HG03460 (cell line): ENCODE measurements around the gene CREB5.

Source experiments
- ATAC-seq: cut with Tn5 transposase; IDR thresholded peaks from one replicate; pipeline ENCODE4 v1.9.1; 2021; ENCODE audit not compliant: unreplicated experiment

The CREB5 gene

DNA sequence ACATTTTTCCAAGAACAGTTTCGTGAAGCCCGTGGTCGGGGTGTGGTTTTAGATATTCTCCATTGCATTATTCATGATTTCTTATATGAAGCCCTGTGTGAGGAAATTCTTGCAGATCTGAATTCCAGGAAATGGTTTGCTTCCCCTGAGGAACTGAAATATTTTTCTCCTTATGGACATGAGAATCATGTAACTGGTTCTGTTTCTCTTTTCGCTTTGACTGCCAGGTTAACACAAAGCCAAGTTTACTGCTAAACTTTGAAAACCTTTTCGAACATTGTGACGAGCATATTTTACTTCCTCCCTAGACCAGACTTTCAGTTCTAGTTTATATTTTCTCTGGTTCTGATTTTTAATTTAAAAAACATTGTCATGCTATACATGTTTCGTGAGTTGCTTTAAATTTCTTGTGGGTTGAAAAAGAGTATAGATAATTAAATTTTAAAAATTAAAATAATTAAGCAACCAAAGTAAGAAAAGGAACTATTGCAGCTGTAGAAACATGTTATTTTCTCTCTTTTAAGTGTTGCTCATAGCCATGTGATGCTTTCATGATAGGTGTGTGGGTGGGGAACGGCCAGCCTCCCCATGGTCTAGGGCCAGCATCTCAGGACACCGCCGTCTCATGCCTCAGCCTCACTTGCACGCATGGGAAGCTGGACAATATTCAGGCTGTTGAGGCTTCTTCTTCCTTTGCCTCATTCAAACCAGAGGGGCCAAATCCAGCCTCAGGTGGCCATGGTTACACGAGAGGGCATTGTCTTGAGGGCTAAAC lies 97.1 kb downstream of the CREB5 start:
- no peak for ATAC-seq

DNA sequence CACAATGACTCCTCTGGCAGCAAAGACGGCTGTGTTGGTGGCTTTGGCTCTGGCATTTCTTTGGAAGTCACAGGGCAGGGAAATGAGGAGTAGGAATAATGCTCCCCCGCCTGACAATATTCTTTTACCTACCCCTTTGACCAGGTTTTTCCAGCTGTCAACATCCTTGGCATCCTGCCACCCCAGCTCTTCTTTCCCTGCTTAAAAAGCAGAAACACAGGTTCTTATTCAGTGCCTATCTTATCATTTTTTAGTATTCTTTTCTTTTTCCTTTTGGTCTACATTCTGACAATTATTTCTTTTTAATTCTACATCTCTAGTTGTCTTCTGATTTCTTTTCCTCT lies 97.7 kb downstream of the CREB5 start:
- no peak for ATAC-seq

DNA sequence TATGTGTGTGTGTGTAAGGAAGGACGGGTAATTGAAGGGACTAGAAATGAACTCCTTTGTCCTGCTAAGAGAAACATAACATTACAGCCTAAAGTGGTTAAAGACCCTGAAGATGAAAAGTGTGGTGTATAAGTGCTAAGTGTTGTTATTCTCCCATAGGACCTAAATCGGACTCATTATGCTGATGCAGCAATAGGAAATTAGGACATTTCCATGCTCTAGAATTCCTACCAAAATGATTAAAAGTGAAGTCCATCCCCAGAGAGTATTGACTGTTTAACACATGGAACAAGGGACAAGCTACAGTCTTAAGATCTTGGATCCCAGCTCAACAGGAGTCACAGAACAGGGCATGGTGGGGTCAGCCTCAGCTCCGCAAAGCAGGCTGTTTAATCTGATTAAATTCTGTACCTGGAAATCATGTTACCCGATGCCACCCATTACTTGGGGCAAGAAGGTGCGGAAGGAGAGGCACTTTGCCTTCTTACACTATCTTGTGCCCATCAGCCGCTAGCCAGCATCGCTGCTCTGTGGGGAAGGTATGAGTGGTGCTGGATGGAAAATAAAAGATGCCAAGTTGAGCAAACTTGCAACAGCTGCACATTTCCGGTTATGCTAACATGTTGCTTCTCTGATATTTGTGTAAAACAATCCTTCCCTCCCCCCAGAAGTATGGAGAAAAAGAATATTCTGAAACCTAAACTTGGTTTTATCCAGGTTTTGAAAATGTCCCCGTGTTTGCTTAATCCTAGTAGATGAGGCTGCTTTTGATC lies 100.5 kb downstream of the CREB5 start:
- ATAC-seq = no peak

DNA sequence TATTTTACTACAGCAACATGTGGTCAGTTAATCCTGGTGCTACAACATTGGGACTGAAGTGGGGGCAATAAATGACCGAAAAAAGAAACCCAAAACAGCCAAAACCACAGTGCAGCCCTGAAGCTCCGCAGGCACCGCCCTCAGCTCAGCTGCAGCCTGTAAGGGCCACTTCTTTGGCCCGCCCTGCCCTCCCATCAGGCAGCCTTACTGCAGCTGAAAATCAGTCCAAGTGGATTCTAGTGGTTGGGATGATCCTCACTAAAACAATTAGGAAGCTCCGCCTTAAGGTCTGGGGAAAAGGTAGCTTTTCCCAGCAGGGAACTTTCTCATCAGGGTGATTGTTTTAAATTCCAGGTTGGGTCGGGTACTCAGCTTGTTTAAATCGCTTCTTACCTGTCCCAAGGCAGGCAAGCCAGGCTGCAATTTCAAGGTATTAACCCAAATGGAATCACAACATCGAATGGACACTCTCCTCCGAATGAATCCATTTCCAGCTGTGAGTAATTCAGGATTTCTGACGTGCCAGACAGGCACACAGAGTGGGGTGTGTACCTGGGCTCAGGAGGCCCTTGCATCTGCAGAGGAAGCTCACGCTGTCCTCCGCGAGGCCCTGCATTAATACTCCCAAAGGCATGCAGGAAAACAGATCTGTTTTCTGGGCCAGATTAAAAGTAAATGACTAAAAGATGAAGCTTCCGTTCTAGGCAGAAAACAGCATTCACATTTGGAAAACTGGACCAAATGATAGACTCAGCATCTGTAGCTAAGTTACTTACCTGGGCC lies 104.3 kb downstream of the CREB5 start:
- ATAC-seq = no peak

DNA sequence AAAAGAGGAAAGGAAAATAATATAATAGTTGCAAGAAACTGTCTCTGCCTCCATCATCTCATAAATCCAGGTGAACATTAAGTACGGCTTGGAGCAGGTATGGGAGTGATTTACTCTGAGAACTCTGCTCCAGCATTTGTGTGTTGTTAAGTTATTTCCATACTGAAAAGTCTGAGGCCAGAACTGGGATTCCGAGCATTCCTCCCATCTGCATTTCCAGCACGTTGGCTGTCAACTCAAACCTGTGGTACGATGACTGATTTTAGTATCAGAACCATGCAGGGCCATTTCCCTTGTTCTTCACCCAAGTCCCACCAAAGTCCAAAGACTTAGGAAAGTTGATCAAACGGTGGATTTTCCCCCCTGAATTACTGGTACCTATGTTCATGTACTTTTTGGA lies 104.9 kb downstream of the CREB5 start:
- ATAC-seq = no peak

DNA sequence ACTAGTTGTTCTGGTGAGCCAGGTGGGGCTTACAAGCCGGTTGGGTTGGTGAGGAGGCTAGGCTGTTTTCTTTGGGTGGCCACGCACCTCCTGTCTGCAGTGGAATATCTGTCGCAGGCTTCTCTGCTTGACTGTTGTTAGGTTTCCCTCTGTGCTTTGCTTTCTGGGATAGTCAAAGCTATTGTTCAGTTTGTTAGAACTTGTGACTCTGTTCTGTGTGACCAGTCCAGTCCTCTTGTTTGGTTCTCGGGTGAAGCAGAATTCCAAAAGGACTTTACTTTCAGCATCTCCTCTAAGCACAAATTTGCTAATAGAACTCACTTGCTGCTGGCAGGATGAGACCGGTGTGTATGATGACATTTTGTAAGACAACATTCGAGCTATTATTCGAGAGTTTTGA lies 105.3 kb downstream of the CREB5 start:
- ATAC-seq = no peak

DNA sequence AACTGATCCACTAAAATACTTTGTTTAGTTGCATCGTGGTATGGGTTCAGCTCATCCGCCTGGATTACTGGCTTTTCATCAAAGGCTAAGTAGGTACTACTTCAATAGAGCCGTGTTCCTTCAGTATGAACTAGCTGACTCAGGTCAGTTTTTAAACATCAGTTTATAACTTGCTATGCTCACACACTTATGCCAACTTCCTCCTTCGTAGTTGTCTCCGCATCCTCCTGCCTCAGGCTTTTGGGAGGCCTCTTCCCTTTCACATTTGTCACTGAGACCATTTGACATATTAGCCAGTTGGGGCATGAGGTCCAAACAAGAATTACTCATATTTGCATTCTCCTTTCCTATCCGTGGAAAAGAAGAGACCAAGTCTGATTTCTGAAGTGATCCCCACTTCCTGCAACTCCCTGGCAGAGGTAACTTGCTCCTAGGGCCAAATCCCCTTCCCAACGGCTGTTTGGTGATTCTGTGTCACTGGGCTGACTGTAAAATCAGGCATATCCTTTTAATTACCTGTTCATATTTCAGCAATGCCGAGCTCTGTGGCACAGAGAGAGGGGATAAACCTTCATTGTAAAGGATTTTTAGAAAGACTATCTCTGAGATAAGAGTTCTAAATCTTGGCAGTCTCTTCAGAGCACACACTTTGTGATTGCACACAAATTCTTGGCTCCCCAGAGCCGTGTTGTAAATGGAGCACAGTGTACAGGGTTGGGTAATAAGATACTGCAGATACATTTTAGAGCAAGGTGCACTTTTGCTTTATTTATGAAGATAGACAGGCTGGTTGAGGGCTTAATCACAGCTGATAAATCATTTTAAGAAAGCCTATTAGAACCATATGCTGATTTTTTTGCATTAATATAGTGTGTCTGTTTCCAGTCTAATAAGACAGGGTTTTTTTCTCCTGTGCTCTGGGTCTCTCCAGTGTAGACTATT lies 108.0 kb downstream of the CREB5 start:
- ATAC-seq = no peak

DNA sequence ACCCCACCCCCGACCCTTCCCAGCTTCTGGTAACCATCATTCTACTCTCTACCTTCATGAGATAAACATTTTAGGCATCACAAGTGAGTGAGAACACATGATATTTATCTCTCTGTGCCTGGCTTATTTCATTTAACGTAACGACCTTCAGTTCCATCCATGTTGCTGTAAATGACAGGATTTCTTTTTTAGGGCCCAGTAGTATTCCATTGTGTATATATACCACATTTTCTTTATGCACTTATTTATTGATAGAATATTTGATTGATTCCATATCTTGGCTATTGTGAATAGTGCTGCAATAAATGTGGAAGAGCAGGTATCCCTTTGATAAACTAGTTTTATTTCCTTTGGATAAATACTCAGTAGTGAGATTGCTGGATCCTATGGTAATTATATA lies 112.7 kb downstream of the CREB5 start:
- no peak for ATAC-seq

DNA sequence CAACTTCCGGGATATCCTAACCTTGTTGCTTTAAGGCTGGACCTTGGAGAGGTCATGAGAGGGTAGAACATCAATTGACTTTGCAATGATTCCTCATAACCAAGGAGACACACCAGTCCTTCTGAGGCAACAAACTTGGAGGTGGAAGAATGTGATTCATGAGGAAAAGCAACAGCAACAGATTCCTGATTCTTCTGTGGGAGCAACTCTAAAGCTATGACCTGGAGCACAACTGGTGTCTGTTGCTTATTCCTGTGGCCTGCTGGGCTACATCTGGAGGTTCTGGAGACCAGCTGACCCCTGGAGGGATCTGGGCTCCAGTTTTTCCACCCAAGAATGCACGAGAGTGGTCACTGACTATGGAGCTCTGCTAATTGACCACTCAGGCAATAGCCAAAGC lies 116.6 kb downstream of the CREB5 start:
- ATAC-seq = no peak

DNA sequence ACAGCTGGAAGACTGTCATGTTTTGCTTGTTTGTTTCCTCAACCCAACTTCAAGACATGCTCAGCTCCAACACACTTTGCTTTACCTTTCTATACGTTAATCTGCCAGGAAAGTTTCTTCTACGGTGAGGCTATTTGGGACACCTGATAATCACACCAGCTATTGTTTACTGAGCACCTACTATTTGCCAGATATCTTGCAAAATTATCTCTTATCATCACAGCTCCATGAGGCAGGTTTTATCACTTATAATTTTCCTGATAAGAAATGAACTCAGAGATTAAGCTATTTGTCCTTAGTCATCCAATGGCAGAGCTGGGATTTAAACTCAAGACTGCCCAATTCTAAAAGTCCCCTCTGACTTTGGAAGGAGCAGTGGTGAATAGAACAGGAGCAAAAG lies 117.4 kb downstream of the CREB5 start:
- no peak for ATAC-seq

DNA sequence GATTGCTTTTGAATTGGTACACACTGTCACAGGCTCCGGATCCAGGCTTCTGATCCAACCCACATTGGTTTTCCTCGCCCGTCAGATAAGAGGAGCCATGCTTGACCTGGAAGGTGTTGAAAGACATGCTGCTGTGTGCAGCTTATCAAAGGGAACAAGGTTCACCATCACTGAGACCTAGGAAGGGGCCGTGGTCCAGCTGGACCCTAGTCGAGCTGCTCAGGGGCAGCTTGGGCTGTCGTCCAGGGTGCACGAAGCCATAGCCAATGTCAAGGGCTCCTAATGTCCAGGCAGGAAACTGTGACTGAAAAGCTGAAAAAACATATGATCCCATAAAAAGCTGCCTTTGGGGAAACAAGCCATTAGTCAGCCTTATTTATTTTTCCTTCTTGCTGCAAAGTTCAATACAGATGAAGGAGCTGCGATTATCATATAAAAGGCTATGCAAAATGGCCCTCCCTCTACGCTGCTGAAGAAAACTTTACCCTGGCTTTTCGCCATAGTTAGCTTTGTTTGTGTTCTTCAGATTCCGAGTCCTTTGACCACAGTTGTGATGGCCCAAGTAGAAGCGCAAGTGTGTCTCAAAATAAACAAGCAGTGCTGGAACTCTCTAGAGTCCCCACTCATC lies 118.0 kb downstream of the CREB5 start:
- no peak for ATAC-seq

DNA sequence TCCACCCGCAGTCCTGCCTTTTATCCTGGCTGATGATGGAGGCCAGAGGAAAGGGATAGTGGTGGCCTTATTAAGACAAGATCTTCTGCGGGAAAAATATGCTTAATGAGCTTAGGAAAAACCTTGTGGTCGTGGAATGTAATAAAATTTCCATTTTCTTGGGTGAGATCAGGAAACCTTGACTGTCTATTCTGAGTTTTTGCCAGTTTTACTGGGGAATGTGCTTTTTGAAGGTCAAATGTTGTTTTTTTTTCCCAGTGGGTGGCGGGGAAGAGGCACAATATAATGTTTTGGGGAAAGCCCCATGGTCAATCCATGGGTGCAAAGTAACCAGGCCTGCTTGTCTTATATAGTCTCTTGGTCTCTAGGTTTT lies 118.5 kb downstream of the CREB5 start:
- no peak for ATAC-seq

DNA sequence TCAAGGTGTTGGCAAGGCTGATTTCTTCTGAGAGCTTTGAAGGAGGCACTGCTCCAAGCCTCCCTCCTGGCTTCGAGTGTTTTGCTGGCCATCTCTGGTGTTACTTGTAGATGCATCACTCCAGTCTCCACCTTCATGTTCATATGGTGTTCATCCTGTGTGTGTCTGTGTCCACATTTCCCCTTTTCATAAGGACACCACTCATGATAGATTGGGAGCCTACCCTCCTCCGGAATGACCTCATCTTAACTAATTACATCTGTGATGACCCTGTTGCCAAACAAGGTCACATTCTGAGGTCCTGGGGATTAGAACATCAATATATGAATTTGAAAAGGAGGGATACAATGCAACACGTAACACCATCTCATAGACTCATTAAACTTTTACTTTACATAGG lies 119.0 kb downstream of the CREB5 start:
- ATAC-seq = no peak

DNA sequence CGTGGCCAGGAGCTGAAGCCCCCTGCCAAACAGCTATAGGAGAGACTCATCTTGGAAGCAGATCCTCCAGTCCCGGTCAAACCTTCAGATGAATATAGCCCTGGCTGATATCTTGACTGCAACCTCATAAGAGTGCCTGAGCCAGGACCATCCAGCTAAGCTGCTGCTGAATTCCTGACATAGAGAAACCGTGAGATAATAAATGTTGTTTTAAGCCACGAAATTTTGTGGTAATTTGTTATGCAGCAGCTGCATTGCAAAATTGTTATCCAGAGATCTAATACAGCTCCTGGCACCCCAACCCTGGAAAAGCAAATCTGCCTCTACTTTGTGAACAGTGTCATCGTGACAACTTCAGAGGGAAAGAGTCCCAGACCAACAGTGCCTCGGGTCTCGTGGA lies 119.9 kb downstream of the CREB5 start:
- no peak for ATAC-seq

DNA sequence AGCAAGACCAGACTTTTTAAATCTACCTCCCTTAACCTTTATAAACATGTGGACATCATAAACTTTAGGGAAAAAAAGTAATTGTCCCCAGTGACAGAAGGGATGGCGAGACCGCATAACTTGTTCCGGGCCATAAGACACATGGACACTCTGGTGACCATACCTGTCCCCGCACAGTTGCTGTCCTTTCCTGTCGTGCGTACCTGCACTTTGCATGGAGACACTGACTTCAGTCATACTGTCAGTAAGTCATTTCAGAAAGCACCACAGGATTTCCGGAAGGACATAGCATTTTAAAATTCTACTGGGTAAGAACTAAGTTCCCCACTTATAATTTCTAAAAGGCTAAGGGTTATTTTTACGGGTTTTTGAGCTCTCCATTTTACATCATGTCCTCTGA lies 120.9 kb downstream of the CREB5 start:
- no peak for ATAC-seq

DNA sequence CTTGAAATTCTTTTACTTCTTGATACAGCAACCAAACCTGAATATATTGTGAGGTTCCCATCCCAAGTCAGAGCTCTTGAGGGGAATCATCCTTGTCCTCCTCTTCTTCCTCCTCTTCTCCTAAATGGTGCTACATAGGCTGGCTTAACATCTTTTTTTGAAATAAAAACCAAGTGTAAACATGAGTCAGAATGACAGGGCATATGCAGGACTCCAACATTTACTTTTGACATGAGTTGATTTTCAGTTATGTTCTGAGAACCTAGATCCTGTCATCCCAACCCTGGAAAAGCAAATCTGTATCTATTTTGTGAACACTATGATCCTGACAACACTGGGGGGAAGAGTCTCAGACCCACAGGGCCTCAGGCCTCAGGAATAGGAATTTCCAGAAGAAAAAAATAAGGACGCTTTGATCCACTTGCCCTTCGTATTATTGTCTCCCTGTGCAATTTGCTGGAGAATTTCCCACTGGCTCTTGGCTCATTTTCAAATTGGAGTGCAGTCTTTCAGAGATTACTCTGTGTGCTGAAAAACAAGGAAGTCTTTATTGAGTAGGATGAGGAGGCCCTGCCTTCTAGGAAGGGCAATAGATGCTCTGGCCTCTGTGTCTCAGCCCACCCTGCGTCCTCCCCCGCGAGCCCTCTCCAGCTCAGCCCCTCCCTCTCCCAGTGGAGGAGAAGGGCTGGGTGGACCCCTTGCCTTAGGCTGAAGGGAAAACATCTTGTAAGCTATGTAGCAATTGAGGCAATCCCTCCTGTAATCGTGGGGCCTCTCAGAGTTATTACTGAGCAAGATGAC lies 121.6 kb downstream of the CREB5 start:
- no peak for ATAC-seq

DNA sequence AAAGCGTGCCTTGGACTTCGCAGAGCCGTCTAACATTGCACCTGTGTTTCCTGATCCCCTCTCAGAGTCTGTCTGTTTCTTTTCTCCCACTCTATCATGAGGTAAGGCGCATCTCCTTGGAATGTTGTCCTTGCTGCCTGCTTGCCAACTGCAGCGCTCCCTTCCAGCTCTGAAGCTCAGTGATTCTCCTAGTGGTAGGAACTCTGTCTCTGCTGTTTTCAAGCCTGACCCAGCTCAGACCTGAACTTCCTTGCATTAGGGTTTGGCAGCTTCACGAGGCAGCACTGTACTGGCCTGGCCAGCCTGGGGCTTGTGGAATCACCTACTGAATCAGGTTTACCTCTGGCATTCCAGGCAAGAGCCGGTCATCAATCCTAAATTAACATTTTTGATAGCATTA lies 123.9 kb downstream of the CREB5 start:
- no peak for ATAC-seq

DNA sequence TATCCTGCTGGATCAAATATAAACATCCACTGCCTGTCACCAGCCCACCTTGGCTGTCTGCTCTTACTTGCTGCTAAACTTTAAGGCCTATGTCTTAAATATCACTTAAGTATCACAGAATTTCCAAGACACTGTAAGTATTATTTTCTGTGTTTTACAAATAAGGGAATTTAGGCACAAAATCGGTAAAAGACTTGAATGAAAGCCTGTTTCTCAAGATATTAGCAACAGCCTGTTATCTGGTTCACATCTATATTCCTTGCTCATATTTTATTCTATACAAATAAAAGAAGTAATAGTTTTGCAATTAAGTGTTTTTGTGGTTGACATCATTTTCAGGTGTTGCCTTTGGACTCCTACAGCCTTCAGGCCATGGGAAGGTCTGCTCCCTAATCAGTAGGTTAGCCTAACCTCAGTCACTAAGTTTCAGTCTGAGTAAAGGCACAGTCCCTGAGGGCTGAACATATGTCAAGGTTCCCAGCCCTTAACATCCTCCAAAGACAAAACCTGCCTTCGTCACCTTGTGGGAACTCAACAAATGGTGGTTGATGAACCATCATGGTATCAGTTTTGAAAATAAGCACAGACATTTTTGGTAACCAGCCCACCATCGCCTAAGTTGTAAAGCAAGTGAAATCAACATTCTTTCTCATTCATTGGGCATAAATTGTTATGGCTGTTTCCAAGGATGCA lies 127.1 kb downstream of the CREB5 start:
- ATAC-seq = peak; percentile 97

DNA sequence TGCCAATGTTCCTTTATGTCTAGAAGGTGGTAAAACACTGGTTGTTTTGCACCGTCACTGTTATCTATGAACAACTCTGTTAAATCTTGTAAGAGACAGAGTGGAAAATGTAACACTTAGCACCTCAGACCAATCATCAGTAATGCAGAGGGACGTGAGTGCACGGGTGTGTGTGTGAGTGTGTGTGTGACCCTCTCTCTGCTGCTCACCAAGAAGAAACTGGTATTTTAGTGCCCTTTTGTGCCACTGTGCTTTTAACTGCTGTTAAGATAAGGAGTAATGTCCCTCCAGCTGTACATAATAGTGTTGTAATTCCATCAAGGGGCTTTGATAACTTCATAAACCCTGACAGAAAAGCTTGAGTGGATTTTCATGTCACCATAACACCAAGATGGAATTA lies 130.1 kb downstream of the CREB5 start:
- no peak for ATAC-seq
